ENCODE data around the gene AIMP2.
A peak's percentile ranks its signal among the peaks of the same experiment; 100 is the strongest.
"Not testable (repeated sequence)": the region's sequence is repeated elsewhere in the genome, so short reads cannot be mapped to it uniquely, and the experiment has no call there.

The AIMP2 gene

GRCh38 chr7:6008668-6009611 lies at the start of gene AIMP2, which contains the start of gene PMS2:
Gene AIMP2, plus strand, starts transcription at chr7:6009272. Its CDS starts 92 bp downstream, at chr7:6009364.
Gene PMS2, minus strand, starts transcription at chr7:6009049. Its CDS starts 30 bp downstream, at chr7:6009019.
- DNase-seq (ENCODE audit: low read depth, low spot score) = peak; percentile 97

GRCh38 chr7:5963205-5963604 lies 45.9 kb upstream of the AIMP2 start:
- not testable (repeated sequence) for DNase-seq (ENCODE audit: low read depth, low spot score)

- DNase-seq (ENCODE audit: low read depth, low spot score) = not testable (repeated sequence)
Observed at GRCh38 chr7:5963810-5964209, 45.3 kb upstream of the AIMP2 start.

- DNase-seq (ENCODE audit: low read depth, low spot score) = not testable (repeated sequence)
Observed at GRCh38 chr7:5970347-5970911, 38.6 kb upstream of the AIMP2 start, which contains the start of gene RSPH10B. Gene RSPH10B, minus strand, starts transcription at chr7:5970689. Its CDS starts 3,573 bp downstream, at chr7:5967116.

GRCh38 chr7:5973580-5973979 lies 35.5 kb upstream of the AIMP2 start:
- DNase-seq (ENCODE audit: low read depth, low spot score) = not testable (repeated sequence)

GRCh38 chr7:5979680-5980314 lies 29.3 kb upstream of the AIMP2 start:
- not testable (repeated sequence) for DNase-seq (ENCODE audit: low read depth, low spot score)

GRCh38 chr7:5987061-5987460 lies 22.0 kb upstream of the AIMP2 start:
- not testable (repeated sequence) for DNase-seq (ENCODE audit: low read depth, low spot score)

GRCh38 chr7:5997210-5997808 lies 11.8 kb upstream of the AIMP2 start:
- DNase-seq (ENCODE audit: low read depth, low spot score) = no peak

- DNase-seq (ENCODE audit: low read depth, low spot score) = no peak
Observed at GRCh38 chr7:6007386-6007785, 1.7 kb upstream of the AIMP2 start.

GRCh38 chr7:6007835-6008590 lies 1.1 kb upstream of the AIMP2 start:
- not testable (repeated sequence) for DNase-seq (ENCODE audit: low read depth, low spot score)

- not testable (repeated sequence) for DNase-seq (ENCODE audit: low read depth, low spot score)
Observed at GRCh38 chr7:6010370-6010769, 1.3 kb downstream of the AIMP2 start.

- no peak for DNase-seq (ENCODE audit: low read depth, low spot score)
Observed at GRCh38 chr7:6011541-6011940, 2.5 kb downstream of the AIMP2 start.

- DNase-seq (ENCODE audit: low read depth, low spot score) = no peak
Observed at GRCh38 chr7:6012355-6013104, 3.5 kb downstream of the AIMP2 start.

GRCh38 chr7:6015917-6016652 lies 7.0 kb downstream of the AIMP2 start:
- DNase-seq (ENCODE audit: low read depth, low spot score) = no peak

- DNase-seq (ENCODE audit: low read depth, low spot score) = no peak
Observed at GRCh38 chr7:6016653-6016966, 7.5 kb downstream of the AIMP2 start.

- no peak for DNase-seq (ENCODE audit: low read depth, low spot score)
Observed at GRCh38 chr7:6020371-6021286, 11.6 kb downstream of the AIMP2 start.

GRCh38 chr7:6022707-6023106 lies 13.6 kb downstream of the AIMP2 start:
- DNase-seq (ENCODE audit: low read depth, low spot score) = no peak

- DNase-seq (ENCODE audit: low read depth, low spot score) = no peak
Observed at GRCh38 chr7:6023974-6024435, 14.9 kb downstream of the AIMP2 start.
